ENCODE data around the gene SMC6. TPM values are rescaled to one million over a fixed set of nuclear protein-coding genes. Genes with fewer than 3 reads are reported as not detected.

The SMC6 gene
- total and polyA plus RNA-seq, 2 experiments from 2014 or later = 53.4 to 59.8 TPM

DNA sequence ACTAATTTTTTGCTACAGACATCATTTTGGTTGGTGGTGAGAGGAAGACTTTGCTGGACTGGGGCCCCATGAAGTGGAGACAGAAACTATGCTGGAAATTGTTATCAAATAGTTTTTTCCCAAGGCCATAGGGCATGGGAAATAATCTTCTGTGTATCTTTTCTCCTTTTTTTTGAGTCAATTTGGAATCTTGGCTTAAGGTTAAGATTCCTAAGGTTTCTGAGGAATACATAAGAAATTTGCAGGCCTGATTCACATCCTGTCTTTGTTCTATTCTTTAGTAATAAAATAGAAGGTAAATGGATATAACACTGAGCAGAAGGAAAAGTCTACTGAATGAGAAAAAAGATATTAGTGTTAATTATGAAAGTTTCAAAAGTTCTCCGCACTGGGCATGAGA is 16.6 kb downstream of the SMC6 start:
- DNase-seq (ENCODE audit: low spot score) = no peak
- H3K36me3 ChIP-seq (ENCODE audit: insufficient read depth) = peaks cover 51% of the 10 kb centered on the region

More for the DNA sequence above, 16.6 kb downstream of the SMC6 start:
- Mint-ChIP-seq H3K9me3 (no peaks in the 10 kb centered on the region), H3K36me3 (ENCODE audit: low read depth) (peaks cover 51% of the 10 kb centered on the region), H3K4me1 (no peaks in the 10 kb centered on the region), H3K27ac (no peak overlapping the region), H3K27me3 (ENCODE audit: insufficient read depth, low read depth, poor library complexity) (no peaks in the 10 kb centered on the region), H3K4me3 (no peak overlapping the region)
- H4K20me1 ChIP-seq (replicated peaks; ENCODE audit: insufficient read depth) = no peaks in the 10 kb centered on the region; the same call in 1 of the 2 replicates
- no peak overlapping the region for H3K4me2 ChIP-seq
- no peaks in the 10 kb centered on the region for H3K4me1 ChIP-seq (ENCODE audit: insufficient read depth)
- H3F3A ChIP-seq (replicated peaks; ENCODE audit: low read depth) = no peaks in the 10 kb centered on the region
- H3K27me3 ChIP-seq (ENCODE audit: insufficient read depth) = no peaks in the 10 kb centered on the region
- no peak for ATAC-seq
- H3K79me2 ChIP-seq (replicated peaks; ENCODE audit: insufficient read depth) = peaks cover 32% of the 10 kb centered on the region
- no peak overlapping the region for H2AFZ ChIP-seq
- no peak overlapping the region for H3K4me3 ChIP-seq
- no peak overlapping the region for H3K27ac ChIP-seq (ENCODE audit: low read depth)
- no peaks in the 10 kb centered on the region for H3K9me2 ChIP-seq (ENCODE audit: insufficient read depth)
- no peak for TF ChIP-seq CREB1 (CRISPR knock-in tag; IDR thresholded peaks at IDR 0.05; ENCODE audit: low read depth)
- TF ChIP-seq, protein P1, sequence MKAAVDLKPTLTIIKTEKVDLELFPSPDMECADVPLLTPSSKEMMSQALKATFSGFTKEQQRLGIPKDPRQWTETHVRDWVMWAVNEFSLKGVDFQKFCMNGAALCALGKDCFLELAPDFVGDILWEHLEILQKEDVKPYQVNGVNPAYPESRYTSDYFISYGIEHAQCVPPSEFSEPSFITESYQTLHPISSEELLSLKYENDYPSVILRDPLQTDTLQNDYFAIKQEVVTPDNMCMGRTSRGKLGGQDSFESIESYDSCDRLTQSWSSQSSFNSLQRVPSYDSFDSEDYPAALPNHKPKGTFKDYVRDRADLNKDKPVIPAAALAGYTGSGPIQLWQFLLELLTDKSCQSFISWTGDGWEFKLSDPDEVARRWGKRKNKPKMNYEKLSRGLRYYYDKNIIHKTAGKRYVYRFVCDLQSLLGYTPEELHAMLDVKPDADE (IDR thresholded peaks at IDR 0.05) = no peak
- no peak for TF ChIP-seq EZH2 (IDR thresholded peaks at IDR 0.05; ENCODE audit: low read depth, unreplicated experiment)
- TF ChIP-seq EZH2phosphoT487 (IDR thresholded peaks at IDR 0.05; ENCODE audit: unreplicated experiment) = no peak
- TF ChIP-seq, protein P2, sequence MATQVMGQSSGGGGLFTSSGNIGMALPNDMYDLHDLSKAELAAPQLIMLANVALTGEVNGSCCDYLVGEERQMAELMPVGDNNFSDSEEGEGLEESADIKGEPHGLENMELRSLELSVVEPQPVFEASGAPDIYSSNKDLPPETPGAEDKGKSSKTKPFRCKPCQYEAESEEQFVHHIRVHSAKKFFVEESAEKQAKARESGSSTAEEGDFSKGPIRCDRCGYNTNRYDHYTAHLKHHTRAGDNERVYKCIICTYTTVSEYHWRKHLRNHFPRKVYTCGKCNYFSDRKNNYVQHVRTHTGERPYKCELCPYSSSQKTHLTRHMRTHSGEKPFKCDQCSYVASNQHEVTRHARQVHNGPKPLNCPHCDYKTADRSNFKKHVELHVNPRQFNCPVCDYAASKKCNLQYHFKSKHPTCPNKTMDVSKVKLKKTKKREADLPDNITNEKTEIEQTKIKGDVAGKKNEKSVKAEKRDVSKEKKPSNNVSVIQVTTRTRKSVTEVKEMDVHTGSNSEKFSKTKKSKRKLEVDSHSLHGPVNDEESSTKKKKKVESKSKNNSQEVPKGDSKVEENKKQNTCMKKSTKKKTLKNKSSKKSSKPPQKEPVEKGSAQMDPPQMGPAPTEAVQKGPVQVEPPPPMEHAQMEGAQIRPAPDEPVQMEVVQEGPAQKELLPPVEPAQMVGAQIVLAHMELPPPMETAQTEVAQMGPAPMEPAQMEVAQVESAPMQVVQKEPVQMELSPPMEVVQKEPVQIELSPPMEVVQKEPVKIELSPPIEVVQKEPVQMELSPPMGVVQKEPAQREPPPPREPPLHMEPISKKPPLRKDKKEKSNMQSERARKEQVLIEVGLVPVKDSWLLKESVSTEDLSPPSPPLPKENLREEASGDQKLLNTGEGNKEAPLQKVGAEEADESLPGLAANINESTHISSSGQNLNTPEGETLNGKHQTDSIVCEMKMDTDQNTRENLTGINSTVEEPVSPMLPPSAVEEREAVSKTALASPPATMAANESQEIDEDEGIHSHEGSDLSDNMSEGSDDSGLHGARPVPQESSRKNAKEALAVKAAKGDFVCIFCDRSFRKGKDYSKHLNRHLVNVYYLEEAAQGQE (IDR thresholded peaks at IDR 0.05; ENCODE audit: unreplicated experiment) = no peak
- TF ChIP-seq, protein P3, sequence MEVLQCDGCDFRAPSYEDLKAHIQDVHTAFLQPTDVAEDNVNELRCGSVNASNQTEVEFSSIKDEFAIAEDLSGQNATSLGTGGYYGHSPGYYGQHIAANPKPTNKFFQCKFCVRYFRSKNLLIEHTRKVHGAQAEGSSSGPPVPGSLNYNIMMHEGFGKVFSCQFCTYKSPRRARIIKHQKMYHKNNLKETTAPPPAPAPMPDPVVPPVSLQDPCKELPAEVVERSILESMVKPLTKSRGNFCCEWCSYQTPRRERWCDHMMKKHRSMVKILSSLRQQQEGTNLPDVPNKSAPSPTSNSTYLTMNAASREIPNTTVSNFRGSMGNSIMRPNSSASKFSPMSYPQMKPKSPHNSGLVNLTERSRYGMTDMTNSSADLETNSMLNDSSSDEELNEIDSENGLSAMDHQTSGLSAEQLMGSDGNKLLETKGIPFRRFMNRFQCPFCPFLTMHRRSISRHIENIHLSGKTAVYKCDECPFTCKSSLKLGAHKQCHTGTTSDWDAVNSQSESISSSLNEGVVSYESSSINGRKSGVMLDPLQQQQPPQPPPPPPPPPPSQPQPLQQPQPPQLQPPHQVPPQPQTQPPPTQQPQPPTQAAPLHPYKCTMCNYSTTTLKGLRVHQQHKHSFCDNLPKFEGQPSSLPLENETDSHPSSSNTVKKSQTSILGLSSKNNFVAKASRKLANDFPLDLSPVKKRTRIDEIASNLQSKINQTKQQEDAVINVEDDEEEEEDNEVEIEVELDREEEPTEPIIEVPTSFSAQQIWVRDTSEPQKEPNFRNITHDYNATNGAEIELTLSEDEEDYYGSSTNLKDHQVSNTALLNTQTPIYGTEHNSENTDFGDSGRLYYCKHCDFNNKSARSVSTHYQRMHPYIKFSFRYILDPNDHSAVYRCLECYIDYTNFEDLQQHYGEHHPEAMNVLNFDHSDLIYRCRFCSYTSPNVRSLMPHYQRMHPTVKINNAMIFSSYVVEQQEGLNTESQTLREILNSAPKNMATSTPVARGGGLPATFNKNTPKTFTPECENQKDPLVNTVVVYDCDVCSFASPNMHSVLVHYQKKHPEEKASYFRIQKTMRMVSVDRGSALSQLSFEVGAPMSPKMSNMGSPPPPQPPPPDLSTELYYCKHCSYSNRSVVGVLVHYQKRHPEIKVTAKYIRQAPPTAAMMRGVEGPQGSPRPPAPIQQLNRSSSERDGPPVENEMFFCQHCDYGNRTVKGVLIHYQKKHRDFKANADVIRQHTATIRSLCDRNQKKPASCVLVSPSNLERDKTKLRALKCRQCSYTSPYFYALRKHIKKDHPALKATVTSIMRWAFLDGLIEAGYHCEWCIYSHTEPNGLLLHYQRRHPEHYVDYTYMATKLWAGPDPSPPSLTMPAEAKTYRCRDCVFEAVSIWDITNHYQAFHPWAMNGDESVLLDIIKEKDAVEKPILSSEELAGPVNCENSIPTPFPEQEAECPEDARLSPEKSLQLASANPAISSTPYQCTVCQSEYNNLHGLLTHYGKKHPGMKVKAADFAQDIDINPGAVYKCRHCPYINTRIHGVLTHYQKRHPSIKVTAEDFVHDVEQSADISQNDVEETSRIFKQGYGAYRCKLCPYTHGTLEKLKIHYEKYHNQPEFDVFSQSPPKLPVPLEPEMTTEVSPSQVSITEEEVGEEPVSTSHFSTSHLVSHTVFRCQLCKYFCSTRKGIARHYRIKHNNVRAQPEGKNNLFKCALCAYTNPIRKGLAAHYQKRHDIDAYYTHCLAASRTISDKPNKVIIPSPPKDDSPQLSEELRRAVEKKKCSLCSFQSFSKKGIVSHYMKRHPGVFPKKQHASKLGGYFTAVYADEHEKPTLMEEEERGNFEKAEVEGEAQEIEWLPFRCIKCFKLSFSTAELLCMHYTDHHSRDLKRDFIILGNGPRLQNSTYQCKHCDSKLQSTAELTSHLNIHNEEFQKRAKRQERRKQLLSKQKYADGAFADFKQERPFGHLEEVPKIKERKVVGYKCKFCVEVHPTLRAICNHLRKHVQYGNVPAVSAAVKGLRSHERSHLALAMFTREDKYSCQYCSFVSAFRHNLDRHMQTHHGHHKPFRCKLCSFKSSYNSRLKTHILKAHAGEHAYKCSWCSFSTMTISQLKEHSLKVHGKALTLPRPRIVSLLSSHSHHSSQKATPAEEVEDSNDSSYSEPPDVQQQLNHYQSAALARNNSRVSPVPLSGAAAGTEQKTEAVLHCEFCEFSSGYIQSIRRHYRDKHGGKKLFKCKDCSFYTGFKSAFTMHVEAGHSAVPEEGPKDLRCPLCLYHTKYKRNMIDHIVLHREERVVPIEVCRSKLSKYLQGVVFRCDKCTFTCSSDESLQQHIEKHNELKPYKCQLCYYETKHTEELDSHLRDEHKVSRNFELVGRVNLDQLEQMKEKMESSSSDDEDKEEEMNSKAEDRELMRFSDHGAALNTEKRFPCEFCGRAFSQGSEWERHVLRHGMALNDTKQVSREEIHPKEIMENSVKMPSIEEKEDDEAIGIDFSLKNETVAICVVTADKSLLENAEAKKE (CRISPR knock-in tag; IDR thresholded peaks at IDR 0.05) = no peak
- TF ChIP-seq, protein P4, sequence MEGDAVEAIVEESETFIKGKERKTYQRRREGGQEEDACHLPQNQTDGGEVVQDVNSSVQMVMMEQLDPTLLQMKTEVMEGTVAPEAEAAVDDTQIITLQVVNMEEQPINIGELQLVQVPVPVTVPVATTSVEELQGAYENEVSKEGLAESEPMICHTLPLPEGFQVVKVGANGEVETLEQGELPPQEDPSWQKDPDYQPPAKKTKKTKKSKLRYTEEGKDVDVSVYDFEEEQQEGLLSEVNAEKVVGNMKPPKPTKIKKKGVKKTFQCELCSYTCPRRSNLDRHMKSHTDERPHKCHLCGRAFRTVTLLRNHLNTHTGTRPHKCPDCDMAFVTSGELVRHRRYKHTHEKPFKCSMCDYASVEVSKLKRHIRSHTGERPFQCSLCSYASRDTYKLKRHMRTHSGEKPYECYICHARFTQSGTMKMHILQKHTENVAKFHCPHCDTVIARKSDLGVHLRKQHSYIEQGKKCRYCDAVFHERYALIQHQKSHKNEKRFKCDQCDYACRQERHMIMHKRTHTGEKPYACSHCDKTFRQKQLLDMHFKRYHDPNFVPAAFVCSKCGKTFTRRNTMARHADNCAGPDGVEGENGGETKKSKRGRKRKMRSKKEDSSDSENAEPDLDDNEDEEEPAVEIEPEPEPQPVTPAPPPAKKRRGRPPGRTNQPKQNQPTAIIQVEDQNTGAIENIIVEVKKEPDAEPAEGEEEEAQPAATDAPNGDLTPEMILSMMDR (conservative IDR thresholded peaks at IDR 0.05; ENCODE audit: low read depth in 2 of 2) = no peak
- TF ChIP-seq POLR2AphosphoS5 (IDR thresholded peaks at IDR 0.05; ENCODE audit: low read depth) = no peak
- TF ChIP-seq NANOG (IDR thresholded peaks at IDR 0.05; ENCODE audit: borderline replicate concordance) = no peak
- TF ChIP-seq STAT1 (IDR thresholded peaks at IDR 0.05; ENCODE audit: unreplicated experiment) = no peak
- no peak for TF ChIP-seq JUNB (IDR thresholded peaks at IDR 0.05; ENCODE audit: unreplicated experiment)
- TF ChIP-seq ZNF331 (CRISPR knock-in tag; IDR thresholded peaks at IDR 0.05; ENCODE audit: low read depth) = no peak
- no peak for TF ChIP-seq ZNF114 (CRISPR knock-in tag; IDR thresholded peaks at IDR 0.05)
